ENCODE data around the gene PTGDR2. TPM values are rescaled to one million over a fixed set of nuclear protein-coding genes. Genes with fewer than 3 reads are reported as not detected.

The PTGDR2 gene
- total RNA-seq, 1 donor from 2014 or later = 0.91 TPM

- no peaks in the 10 kb centered on the region for H3K36me3 Mint-ChIP-seq (ENCODE audit: unreplicated experiment)
- H3K4me3 Mint-ChIP-seq (ENCODE audit: unreplicated experiment) = no peak overlapping the region
- no peak for TF ChIP-seq CTCF (IDR thresholded peaks at IDR 0.05)
- H3K9me3 Mint-ChIP-seq (ENCODE audit: unreplicated experiment) = no peaks in the 10 kb centered on the region
- no peaks in the 10 kb centered on the region for H3K4me1 Mint-ChIP-seq (ENCODE audit: unreplicated experiment)
- peaks cover 5% of the 10 kb centered on the region for H3K27me3 Mint-ChIP-seq (ENCODE audit: unreplicated experiment)
- DNase-seq (ENCODE audit: extremely low spot score, unreplicated experiment) = no peak
- H3K27ac Mint-ChIP-seq (ENCODE audit: unreplicated experiment) = no peak overlapping the region
Measured at GRCh38 chr11:60818057-60818456, 37.7 kb downstream of the PTGDR2 start.

GRCh38 chr11:60816590-60817157 is 39.1 kb downstream of the PTGDR2 start:
- no peak for TF ChIP-seq CTCF (IDR thresholded peaks at IDR 0.05)
- H3K4me3 Mint-ChIP-seq (ENCODE audit: unreplicated experiment) = no peak overlapping the region
- DNase-seq (ENCODE audit: extremely low spot score, unreplicated experiment) = no peak
- peaks cover 12% of the 10 kb centered on the region for H3K27me3 Mint-ChIP-seq (ENCODE audit: unreplicated experiment)
- no peaks in the 10 kb centered on the region for H3K9me3 Mint-ChIP-seq (ENCODE audit: unreplicated experiment)
- H3K36me3 Mint-ChIP-seq (ENCODE audit: unreplicated experiment) = no peaks in the 10 kb centered on the region
- H3K4me1 Mint-ChIP-seq (ENCODE audit: unreplicated experiment) = no peaks in the 10 kb centered on the region
- no peak overlapping the region for H3K27ac Mint-ChIP-seq (ENCODE audit: unreplicated experiment)

GRCh38 chr11:60814112-60814511 is 41.6 kb downstream of the PTGDR2 start:
- Mint-ChIP-seq H3K4me1 (ENCODE audit: unreplicated experiment) (no peaks in the 10 kb centered on the region), H3K4me3 (ENCODE audit: unreplicated experiment) (no peak overlapping the region), H3K36me3 (ENCODE audit: unreplicated experiment) (no peaks in the 10 kb centered on the region), H3K27me3 (ENCODE audit: unreplicated experiment) (peaks cover 14% of the 10 kb centered on the region), H3K27ac (ENCODE audit: unreplicated experiment) (no peak overlapping the region), H3K9me3 (ENCODE audit: unreplicated experiment) (no peaks in the 10 kb centered on the region)
- no peak for DNase-seq (ENCODE audit: extremely low spot score, unreplicated experiment)
- TF ChIP-seq CTCF (IDR thresholded peaks at IDR 0.05) = no peak

GRCh38 chr11:60813324-60813723 is 42.4 kb downstream of the PTGDR2 start:
- TF ChIP-seq CTCF (IDR thresholded peaks at IDR 0.05) = no peak
- no peak for DNase-seq (ENCODE audit: extremely low spot score, unreplicated experiment)
- Mint-ChIP-seq H3K4me3 (ENCODE audit: unreplicated experiment) (no peak overlapping the region), H3K27me3 (ENCODE audit: unreplicated experiment) (peaks cover 12% of the 10 kb centered on the region), H3K27ac (ENCODE audit: unreplicated experiment) (no peak overlapping the region), H3K9me3 (ENCODE audit: unreplicated experiment) (no peaks in the 10 kb centered on the region), H3K4me1 (ENCODE audit: unreplicated experiment) (no peaks in the 10 kb centered on the region), H3K36me3 (ENCODE audit: unreplicated experiment) (no peaks in the 10 kb centered on the region)

DNA sequence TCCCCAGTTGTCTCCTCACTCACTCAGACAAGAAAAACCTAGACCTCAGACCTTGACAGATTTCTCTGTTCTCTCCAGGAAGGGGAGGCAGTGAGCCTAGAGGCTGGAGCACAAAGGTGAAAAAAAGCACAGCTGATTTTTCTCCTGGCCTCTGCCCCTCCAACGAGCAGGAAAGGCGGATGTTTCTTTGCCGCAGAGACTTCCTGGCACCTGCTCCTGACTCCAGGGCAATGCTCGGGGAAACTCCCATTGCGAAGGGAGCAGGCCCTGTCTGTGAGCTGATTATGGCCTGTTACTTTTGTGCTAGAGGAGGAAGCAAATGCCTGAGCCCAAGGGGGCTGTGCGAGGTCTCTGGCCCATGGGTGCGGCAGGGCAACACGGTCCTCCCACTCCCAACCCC is 45.2 kb downstream of the PTGDR2 start:
- Mint-ChIP-seq H3K27me3 (ENCODE audit: unreplicated experiment) (peaks cover 19% of the 10 kb centered on the region), H3K27ac (ENCODE audit: unreplicated experiment) (no peak overlapping the region), H3K36me3 (ENCODE audit: unreplicated experiment) (no peaks in the 10 kb centered on the region), H3K4me3 (ENCODE audit: unreplicated experiment) (no peak overlapping the region), H3K4me1 (ENCODE audit: unreplicated experiment) (no peaks in the 10 kb centered on the region), H3K9me3 (ENCODE audit: unreplicated experiment) (no peaks in the 10 kb centered on the region)
- no peak for TF ChIP-seq CTCF (IDR thresholded peaks at IDR 0.05)
- DNase-seq (ENCODE audit: extremely low spot score, unreplicated experiment) = no peak
